K562 (cell line): ENCODE results near the gene NARF. TPM values are rescaled to one million over a fixed set of nuclear protein-coding genes. Genes with fewer than 3 reads are reported as not detected.

Experiments
- ATAC-seq: fragments of 200-7000 bp; cut with Tn5 transposase; 3 replicates; pipeline ENCODE4 v1.9.1; 2020; ENCODE audit warnings: moderate library complexity
- BruUV-seq: library from RNA; stranded (reverse); fragments of 400-500 nt; replicated peaks from 2 replicates; lab custom pipeline; 2021; lab: Mats Ljungman, UMichigan
- CTCF ChIA-PET: fragments of 300-600 bp; formaldehyde crosslinking; extraction: SDS; loops from one replicate; lab custom pipeline; 2021; ENCODE audit warnings: low intra/inter-chr PET ratio; lab: Yijun Ruan, JAX
- POLR2A ChIA-PET: fragments of 300-600, 350-650 bp; sonication (Branson Sonifier 250); formaldehyde crosslinking; extraction: SDS; loops from one replicate; lab custom pipeline; 2021; ENCODE audit warnings: antibody characterized with exemption, inconsistent platforms; lab: Yijun Ruan, JAX
- DNase-seq, 4 experiments: peaks; one replicate each; pipeline versions ENCODE4 v3.0.0 to v3.0.0-alpha.2; 2011 to 2018; ENCODE audit warnings: low spot score in 3 of 4, mixed read lengths in 3 of 4; ENCODE audit errors: extremely low read depth in 1 of 4
- FAIRE-seq: peaks from 2 replicates; lab custom pipeline; 2011; peaks lifted over from hg19 to GRCh38; lab: Jason Lieb, UNC
- H2AFZ ChIP-seq: 2 replicates; pipeline ENCODE4 v1.6.0; 2011; ENCODE audit warnings: low read depth, low read length, control low read depth, inconsistent platforms
- H3K27ac ChIP-seq: fragments of 200-600 bp; 3 replicates; pipeline ENCODE4 v1.8.0; 2011; ENCODE audit warnings: low read depth, mild to moderate bottlenecking, control low read depth, inconsistent platforms, low read length, moderate library complexity, mixed read lengths; ENCODE audit errors: extremely low read depth
- H3K27me3 ChIP-seq, 2 experiments: fragments of 300-600 bp in 1 of 2; 2 replicates in 1 of 2; 3 replicates in 1 of 2; pipeline versions ENCODE4 v1.6.0 to v1.8.0; 2011; ENCODE audit warnings: inconsistent platforms in 2 of 2, low read length in 2 of 2, mild to moderate bottlenecking in 1 of 2, mixed read lengths in 1 of 2, moderate library complexity in 1 of 2; ENCODE audit not compliant: control insufficient read depth in 2 of 2, insufficient read depth in 2 of 2
- H3K36me3 ChIP-seq: fragments of 300-600 bp; 3 replicates; pipeline ENCODE4 v1.8.0; 2011; ENCODE audit warnings: mild to moderate bottlenecking, low read length, inconsistent platforms; ENCODE audit not compliant: control insufficient read depth, insufficient read depth
- H3K4me1 ChIP-seq, 2 experiments: fragments of 200-600 bp in 1 of 2; replicated peaks in 1 of 2; 2 replicates in 1 of 2; 3 replicates in 1 of 2; pipeline versions ENCODE4 v1.5.1 to v1.8.0; 2011; ENCODE audit warnings: inconsistent platforms in 2 of 2, low read length in 2 of 2, mild to moderate bottlenecking in 1 of 2, mixed read lengths in 1 of 2, moderate library complexity in 1 of 2; ENCODE audit not compliant: control insufficient read depth in 2 of 2, insufficient read depth in 2 of 2
- H3K4me2 ChIP-seq: 2 replicates; pipeline ENCODE4 v1.6.1; 2011; ENCODE audit warnings: low read length, control low read depth, inconsistent platforms, mixed read lengths; ENCODE audit not compliant: insufficient read depth
- H3K4me3 ChIP-seq: fragments of 200-600 bp; sonication (generic), shearing (Covaris generic); 2 replicates; pipeline ENCODE4 v1.5.1; 2016; ENCODE audit warnings: control low read depth, inconsistent platforms
- H3K79me2 ChIP-seq: fragments of 200-600 bp; 3 replicates; pipeline ENCODE4 v1.8.0; 2011; ENCODE audit warnings: low read length, inconsistent platforms; ENCODE audit not compliant: control insufficient read depth, insufficient read depth
- H3K9ac ChIP-seq, 2 experiments: 2 replicates each; pipeline versions ENCODE4 v1.6.0 to v1.6.1; 2011; ENCODE audit warnings: low read depth in 2 of 2, low read length in 2 of 2, control low read depth in 1 of 2, inconsistent platforms in 1 of 2, mild to moderate bottlenecking in 1 of 2, mixed read lengths in 1 of 2; ENCODE audit not compliant: insufficient read depth in 1 of 2
- H3K9me1 ChIP-seq: one replicate; pipeline ENCODE4 v1.6.0; 2011; ENCODE audit warnings: inconsistent platforms, mild to moderate bottlenecking, low read length, moderate library complexity; ENCODE audit not compliant: control insufficient read depth, insufficient read depth
- H3K9me3 ChIP-seq: replicated peaks from 2 replicates; pipeline ENCODE4 v1.5.1; 2011; ENCODE audit warnings: low read depth, low read length, inconsistent platforms; ENCODE audit not compliant: control insufficient read depth, insufficient read depth
- H4K20me1 ChIP-seq: replicated peaks from 2 replicates; pipeline ENCODE4 v1.6.1; 2011; ENCODE audit warnings: low read length, inconsistent platforms, mixed read lengths; ENCODE audit not compliant: control insufficient read depth, insufficient read depth
- BRD4 ChIP-seq: fragments of 200-600 bp; sonication (generic); IDR thresholded peaks from 2 replicates; pipeline ENCODE4 v1.6.1; 2017; ENCODE audit warnings: inconsistent platforms
- FOXK2 ChIP-seq, 2 experiments: fragments of 450-650 bp; IDR thresholded peaks in 1 of 2; conservative IDR thresholded peaks in 1 of 2; 2 replicates each; pipeline ENCODE4 v1.6.1; 2016; ENCODE audit warnings: low read depth in 2 of 2, mild to moderate bottlenecking in 1 of 2
- MTA1 ChIP-seq: fragments of 450-650 bp; IDR thresholded peaks from 2 replicates; pipeline ENCODE4 v1.6.1; 2017; ENCODE audit warnings: borderline replicate concordance
- MYNN ChIP-seq, 2 experiments: sonication (generic); formaldehyde crosslinking in 1 of 2; IDR thresholded peaks; 2 replicates each; pipeline versions ENCODE4 v1.5.0 to v1.6.1; 2016 to 2020; ENCODE audit warnings: antibody characterized with exemption in 1 of 2, missing genetic modification reagents in 1 of 2
- SUPT5H ChIP-seq: fragments of 450-650 bp; IDR thresholded peaks from 2 replicates; pipeline ENCODE4 v1.6.1; 2016
- TFAM ChIP-seq: fragments of 250-450 bp; sonication (Bioruptor Pico); conservative IDR thresholded peaks from 2 replicates; pipeline ENCODE4 v1.5.0; 2021; ENCODE audit warnings: mild to moderate bottlenecking, moderate library complexity
- ZNF592 ChIP-seq: fragments of 450-650 bp; IDR thresholded peaks from 2 replicates; pipeline ENCODE4 v1.6.1; 2017; ENCODE audit warnings: antibody characterized with exemption, mild to moderate bottlenecking
- WGBS: fragments of 100-300 bp; shearing (Covaris generic); methylation state at CpG from one replicate; pipeline ENCODE4 v1.1.6; 2016; ENCODE audit warnings: low coverage, mixed read lengths; ENCODE audit not compliant: insufficient coverage; ENCODE audit errors: missing lambda C conversion rate; 5-methylcytosine and 5-hydroxymethylcytosine counted together
- in situ Hi-C: fragments of 300-500 bp; cut with MboI; formaldehyde crosslinking; loops from 4 replicates; pipeline ENCODE4 v1.15.0; 2018; ENCODE audit warnings: inconsistent platforms, mixed read lengths
- intact Hi-C: fragments of 100-400 bp; cut with micrococcal nuclease; formaldehyde crosslinking; loops from 2 replicates; pipeline ENCODE4 v1.14.2; 2022
- polyA plus RNA-seq, 8 experiments: library from polyadenylated mRNA; depleted of rRNA in 4 of 8; stranded (reverse) in 5 of 8; unstranded in 3 of 8; fragments of >200 nt; fragmentation: Nextera tagmentation in 2 of 8; fragmentation: Illumina TruSeq in 1 of 8; extraction: Ambion mirVana in 2 of 8; extraction: Trizol in 1 of 8; gene quantifications; 2 replicates each; pipeline versions ENCODE4 v1.2.1 to v1.2.3, GENCODE V29; 2011 to 2014; ENCODE audit warnings: inconsistent platforms in 1 of 8, missing spikeins in 1 of 8
- total RNA-seq, 7 experiments: library from RNA; depleted of rRNA in 6 of 7; stranded (reverse); fragments of >200 nt in 6 of 7; fragmentation: Illumina TruSeq in 2 of 7; extraction: Trizol in 2 of 7; gene quantifications; 2 replicates each; pipeline versions ENCODE4 v1.2.1 to v1.2.3, GENCODE V29; 2011 to 2021; ENCODE audit warnings: low replicate concordance in 1 of 7
- TF ChIP-seq, protein P1 (sequence below), 2 experiments: fragments of 250-450 bp in 1 of 2; fragments of 450-650 bp in 1 of 2; sonication (Bioruptor Pico) in 1 of 2; IDR thresholded peaks; 2 replicates each; pipeline versions ENCODE4 v1.6.1 to v1.8.0; 2016 to 2021; ENCODE audit warnings: mild to moderate bottlenecking in 2 of 2, moderate library complexity in 2 of 2, missing compliant biosample characterization in 1 of 2, missing genetic modification characterization in 1 of 2
- TF ChIP-seq, protein P2 (sequence below), 2 experiments: fragments of 450-650 bp; conservative IDR thresholded peaks; 2 replicates each; pipeline ENCODE4 v1.6.1; 2017; ENCODE audit warnings: mild to moderate bottlenecking in 2 of 2, moderate library complexity in 2 of 2

NARF gene
- total and polyA plus RNA-seq, 9 of the 15 experiments (the other 6 are each of a cell fraction or from before 2014, with no cell fraction given) = 60.4 to 423 (median 132) TPM

DNA sequence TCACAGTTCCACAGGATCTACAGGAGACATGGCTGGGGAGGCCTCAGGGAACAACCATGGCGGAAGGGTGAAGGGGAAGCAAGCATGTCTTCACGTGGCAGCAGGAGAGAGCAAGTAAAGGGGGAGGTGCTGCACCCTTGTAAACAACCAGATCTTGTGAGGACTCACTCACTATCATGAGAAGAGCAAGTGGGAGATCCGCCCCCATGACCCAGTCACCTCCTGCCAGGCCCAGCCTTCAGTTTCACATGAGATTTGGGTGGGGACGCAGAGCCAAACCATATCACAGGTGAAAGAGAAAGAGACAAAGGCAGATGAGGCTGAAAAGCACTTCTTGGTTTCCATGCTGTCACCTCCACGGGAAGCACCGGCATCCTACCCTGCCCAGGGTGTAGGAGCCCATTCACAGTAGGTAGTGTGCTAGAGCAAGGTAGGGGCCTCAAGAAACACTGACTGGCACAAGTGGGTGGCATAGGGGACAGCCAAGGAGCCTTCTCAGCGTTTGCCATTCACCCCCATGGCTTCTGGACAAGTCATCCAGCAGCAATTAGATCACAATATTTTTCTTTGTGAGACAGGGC is 6.6 kb downstream of the NARF start:
- Histone ChIP-seq H3K4me1 (peaks cover 45 to 46% of the 10 kb centered on the region in 2 experiments), H3K4me3 (no peak overlapping the region), H3K4me2 (no peak overlapping the region; the same call in 1 of the 2 replicates), H3K27me3 (no peaks in the 10 kb centered on the region; a peak in 1 of 5 replicates), H3K36me3 (peaks cover 95% of the 10 kb centered on the region), H3K79me2 (peaks cover 84% of the 10 kb centered on the region), H4K20me1 (no peaks in the 10 kb centered on the region), H3K9ac (peak overlapping the region in 1 of 2 experiments; percentile 59; a peak in 1 of 4 replicates), H3K9me1 (peaks cover 6% of the 10 kb centered on the region), H3K9me3 (no peaks in the 10 kb centered on the region), H2AFZ (no peak overlapping the region), H3K27ac (no peak overlapping the region; the same call in 2 of the 3 replicates)
- in situ Hi-C loops (no loop called here), intact Hi-C loops (no loop called here)
- BruUV-seq = no TSS peak
- DNase-seq = peak in 1 of 4 experiments; percentile 12
- ATAC-seq = no peak
- no peak for FAIRE-seq
- WGBS = 75% methylated on average over 7 of the region's 7 CpGs
- ChIA-PET CTCF (no interaction called here), POLR2A (interaction anchor here (1.1 kb wide), 1 partner anchor 10 kb away, joined by 5 read pairs; no protein-coding TSS in a partner anchor)
- no peak for TF ChIP-seq MTA1
- TF ChIP-seq TFAM (CRISPR knock-in tag) = no peak
- peak; percentile 57; the same call in 1 of the 2 replicates for TF ChIP-seq MYNN (IDR thresholded peaks at IDR 0.05)
- no peak for TF ChIP-seq MYNN (CRISPR knock-in tag; IDR thresholded peaks at IDR 0.05)
- no peak for TF ChIP-seq BRD4
- 0 out of 2 replicates have a peak, but pooled peaks have one; percentile 24 for TF ChIP-seq SUPT5H
- TF ChIP-seq FOXK2 (conservative IDR thresholded peaks at IDR 0.05 in 1 of 2, IDR thresholded peaks at IDR 0.05 in 1 of 2; ENCODE audit: low read depth in 2 of 2) = peak; percentile 63 to 71; a peak in 3 of 4 replicates
- TF ChIP-seq ZNF592 = 0 out of 2 replicates have a peak, but pooled peaks have one; percentile 19
- TF ChIP-seq, protein P1, sequence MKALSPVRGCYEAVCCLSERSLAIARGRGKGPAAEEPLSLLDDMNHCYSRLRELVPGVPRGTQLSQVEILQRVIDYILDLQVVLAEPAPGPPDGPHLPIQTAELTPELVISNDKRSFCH (CRISPR knock-in tag; IDR thresholded peaks at IDR 0.05) = no peak
- TF ChIP-seq, protein P1 (tag; IDR thresholded peaks at IDR 0.05) = no peak
- TF ChIP-seq, protein P2, sequence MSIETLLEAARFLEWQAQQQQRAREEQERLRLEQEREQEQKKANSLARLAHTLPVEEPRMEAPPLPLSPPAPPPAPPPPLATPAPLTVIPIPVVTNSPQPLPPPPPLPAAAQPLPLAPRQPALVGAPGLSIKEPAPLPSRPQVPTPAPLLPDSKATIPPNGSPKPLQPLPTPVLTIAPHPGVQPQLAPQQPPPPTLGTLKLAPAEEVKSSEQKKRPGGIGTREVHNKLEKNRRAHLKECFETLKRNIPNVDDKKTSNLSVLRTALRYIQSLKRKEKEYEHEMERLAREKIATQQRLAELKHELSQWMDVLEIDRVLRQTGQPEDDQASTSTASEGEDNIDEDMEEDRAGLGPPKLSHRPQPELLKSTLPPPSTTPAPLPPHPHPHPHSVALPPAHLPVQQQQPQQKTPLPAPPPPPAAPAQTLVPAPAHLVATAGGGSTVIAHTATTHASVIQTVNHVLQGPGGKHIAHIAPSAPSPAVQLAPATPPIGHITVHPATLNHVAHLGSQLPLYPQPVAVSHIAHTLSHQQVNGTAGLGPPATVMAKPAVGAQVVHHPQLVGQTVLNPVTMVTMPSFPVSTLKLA (conservative IDR thresholded peaks at IDR 0.05) = peak; percentile 32 to 33; a peak in 2 of 4 replicates
